Lower leg skin (tissue), 4 donors: ENCODE results near the gene GZF1. TPM values are rescaled to one million over a fixed set of nuclear protein-coding genes. Genes with fewer than 3 reads are reported as not detected.
A peak's percentile ranks its signal among the peaks of the same experiment; 100 is the strongest.

ENCODE experiments used
- DNase-seq, 2 donors: peaks; one replicate each; pipeline ENCODE4 v3.0.0-alpha.2; 2019; ENCODE audit warnings: low spot score in 2 of 2
- H3K4me3 ChIP-seq: fragments of 200-600 bp; sonication (generic); 2 replicates; pipeline ENCODE4 v1.5.1; 2017; ENCODE audit warnings: mild to moderate bottlenecking, low read depth; ENCODE audit not compliant: poor library complexity, severe bottlenecking
- CTCF ChIP-seq, 3 donors: fragments of 450-650 bp; IDR thresholded peaks; one replicate each; pipeline ENCODE4 v1.5.1; 2016; ENCODE audit warnings: antibody characterized with exemption in 3 of 3, mild to moderate bottlenecking in 3 of 3, moderate library complexity in 2 of 3
- POLR2A ChIP-seq, 2 donors: fragments of 450-650 bp; IDR thresholded peaks; one replicate each; pipeline ENCODE4 v1.6.1; 2016 to 2017; ENCODE audit warnings: antibody characterized with exemption in 2 of 2, mild to moderate bottlenecking in 1 of 2, moderate library complexity in 1 of 2
- WGBS, 2 donors: methylation state at CpG; one replicate each; pipeline ENCODE4 v1.1.5; 2018; 5-methylcytosine and 5-hydroxymethylcytosine counted together
- intact Hi-C: fragments of 100-400 bp; cut with DNase I; formaldehyde crosslinking; loops from one replicate; pipeline ENCODE4 v1.15.0; 2023; ENCODE audit warnings: low total_unique reads
- total RNA-seq, 4 donors: library from RNA; depleted of rRNA; stranded (reverse); fragments of >200 nt; gene quantifications; one replicate each; pipeline ENCODE4 v1.1.0, GENCODE V29; 2016

GZF1 gene
- total RNA-seq, 4 donors from 2014 or later = 4.4 to 15.1 (median 13.5) TPM

- H3K4me3 ChIP-seq = no peak overlapping the region
- intact Hi-C loops = loop anchor here (10.0 kb wide), 1 partner anchor 1625 kb away; no protein-coding TSS in a partner anchor
- DNase-seq = no peak
- 8 to 9% methylated on average over 5 of the region's 5 CpGs for WGBS, 2 donors
- TF ChIP-seq CTCF (IDR thresholded peaks at IDR 0.05) = no peak
- no peak for TF ChIP-seq POLR2A (IDR thresholded peaks at IDR 0.05)
Measured at GRCh38 chr20:23419657-23419994, 57.6 kb downstream of the GZF1 start.

- intact Hi-C loops = loop anchor here (10.0 kb wide), 1 partner anchor 1625 kb away; no protein-coding TSS in a partner anchor
- peak; percentile 24 to 89 for DNase-seq
- TF ChIP-seq POLR2A (IDR thresholded peaks at IDR 0.05) (no peak), CTCF (IDR thresholded peaks at IDR 0.05) (no peak)
- 0 to 1% methylated on average over 30 to 35 of the region's 58 CpGs for WGBS, 2 donors
- H3K4me3 ChIP-seq = peak overlapping the region; percentile 91
Measured at GRCh38 chr20:23419995-23420901, 58.3 kb downstream of the GZF1 start.

- intact Hi-C loops = no loop called here
- peak; percentile 92 to 98 for DNase-seq
- TF ChIP-seq CTCF (IDR thresholded peaks at IDR 0.05) (no peak), POLR2A (IDR thresholded peaks at IDR 0.05) (no peak)
- 1% methylated on average over 33 to 48 of the region's 64 CpGs for WGBS, 2 donors
- H3K4me3 ChIP-seq = peak within 1 kb of the TSS; percentile 91
Measured at GRCh38 chr20:23420943-23421931, 59.3 kb downstream of the GZF1 start, which contains the start of gene NAPB. Gene NAPB (minus strand): TSS chr20:23421488. CDS start chr20:23421402, 86 bp downstream.

Other genes with a start within 250 kb of the GZF1 start
- 10 to 100 TPM; 29.2 to 40.2 (median 35.1) TPM for gene NXT1, start 11.4 kb upstream of the GZF1 start, total RNA-seq
- 10 to 100 TPM in 3 of 4 donors, 1 to 10 TPM in 1; 7.9 to 12.4 (median 10.5) TPM for gene NAPB, start 59.3 kb downstream of the GZF1 start, total RNA-seq
- not detected for gene CSTL1, start 77.5 kb downstream of the GZF1 start, total RNA-seq
- not detected for gene CST11, start 90.7 kb downstream of the GZF1 start, total RNA-seq
- gene CST8, start 128.9 kb downstream of the GZF1 start, total RNA-seq = not detected
- not detected for gene CST9L, start 206.3 kb downstream of the GZF1 start, total RNA-seq
- not detected for gene CST9, start 243.7 kb downstream of the GZF1 start, total RNA-seq